SK-N-SH (cell line): Measurements from ENCODE around the gene CNNM1. TPM values are rescaled to one million over a fixed set of nuclear protein-coding genes. Genes with fewer than 3 reads are reported as not detected.

ENCODE experiments used
- CTCF ChIA-PET: fragments of 300-600, 350-600 bp; formaldehyde crosslinking; extraction: SDS; loops from one replicate; lab custom pipeline; 2021; lab: Yijun Ruan, JAX
- POLR2A ChIA-PET: fragments of 350-600 bp; sonication (Branson Sonifier 250); formaldehyde crosslinking; extraction: SDS; loops from one replicate; lab custom pipeline; 2020; ENCODE audit warnings: antibody characterized with exemption, inconsistent platforms; lab: Yijun Ruan, JAX
- DNase-seq: peaks from one replicate; pipeline ENCODE4 v3.0.0; 2012
- H2AFZ ChIP-seq: fragments of 200-600 bp; sonication (generic); 2 replicates; pipeline ENCODE4 v1.8.1; 2016; ENCODE audit warnings: antibody characterized with exemption, mild to moderate bottlenecking, low read depth
- H3F3A ChIP-seq: fragments of 200-600 bp; sonication (generic); replicated peaks from 2 replicates; pipeline ENCODE3; 2016; ENCODE audit warnings: antibody characterized with exemption, mild to moderate bottlenecking; ENCODE audit not compliant: insufficient read depth
- H3K27ac ChIP-seq, 2 experiments: fragments of 200-500 bp in 1 of 2; fragments of 200-600 bp in 1 of 2; sonication (Bioruptor generic) in 1 of 2; sonication (generic), shearing (Covaris generic) in 1 of 2; 2 replicates each; pipeline versions ENCODE4 v1.5.1 to v1.6.1; 2014 to 2016; ENCODE audit warnings: low read depth in 2 of 2, inconsistent platforms in 1 of 2, low read length in 1 of 2, mild to moderate bottlenecking in 1 of 2, mixed read lengths in 1 of 2
- H3K27me3 ChIP-seq: fragments of 200-600 bp; sonication (generic), shearing (Covaris generic); 2 replicates; pipeline ENCODE4 v1.6.1; 2016; ENCODE audit warnings: mixed run types; ENCODE audit not compliant: insufficient read depth
- H3K36me3 ChIP-seq, 2 experiments: fragments of 200-500 bp in 1 of 2; fragments of 200-600 bp in 1 of 2; sonication (Bioruptor generic) in 1 of 2; sonication (generic) in 1 of 2; replicated peaks in 1 of 2; 2 replicates each; pipeline versions ENCODE3 to v1.5.1; 2014 to 2016; ENCODE audit warnings: low read length in 1 of 2, mild to moderate bottlenecking in 1 of 2; ENCODE audit not compliant: insufficient read depth in 2 of 2, control insufficient read depth in 1 of 2
- H3K4me1 ChIP-seq, 2 experiments: fragments of 200-500 bp in 1 of 2; fragments of 200-600 bp in 1 of 2; sonication (Bioruptor generic) in 1 of 2; sonication (generic), shearing (Covaris generic) in 1 of 2; 2 replicates each; pipeline versions ENCODE4 v1.5.1 to v1.6.1; 2014 to 2016; ENCODE audit warnings: low read depth in 1 of 2, low read length in 1 of 2, mixed run types in 1 of 2; ENCODE audit not compliant: insufficient read depth in 2 of 2, control insufficient read depth in 1 of 2
- H3K4me2 ChIP-seq: fragments of 200-600 bp; sonication (generic), shearing (Covaris generic); 2 replicates; pipeline ENCODE4 v1.6.1; 2017; ENCODE audit warnings: mixed run types
- H3K4me3 ChIP-seq, 2 experiments: fragments of 200-500 bp in 1 of 2; fragments of 200-600 bp in 1 of 2; sonication (Bioruptor generic) in 1 of 2; sonication (generic), shearing (Covaris generic) in 1 of 2; 2 replicates each; pipeline versions ENCODE4 v1.5.1 to v1.8.1; 2014 to 2016; ENCODE audit warnings: low read depth in 2 of 2, inconsistent platforms in 1 of 2, low read length in 1 of 2, mild to moderate bottlenecking in 1 of 2, mixed read lengths in 1 of 2, moderate library complexity in 1 of 2
- H3K79me2 ChIP-seq: fragments of 200-600 bp; sonication (generic); 2 replicates; pipeline ENCODE4 v1.8.1; 2017; ENCODE audit warnings: mild to moderate bottlenecking; ENCODE audit not compliant: insufficient read depth
- H3K9ac ChIP-seq: fragments of 200-600 bp; sonication (generic); 2 replicates; pipeline ENCODE4 v1.6.1; 2017; ENCODE audit warnings: mixed run types
- H3K9me2 ChIP-seq: fragments of 200-600 bp; sonication (generic); 2 replicates; pipeline ENCODE4 v1.6.1; 2017; ENCODE audit warnings: mixed run types
- H3K9me3 ChIP-seq: fragments of 200-600 bp; sonication (generic); 2 replicates; pipeline ENCODE4 v1.6.1; 2017; ENCODE audit warnings: mixed run types, mild to moderate bottlenecking, moderate library complexity
- H4K20me1 ChIP-seq: fragments of 200-600 bp; sonication (generic); 2 replicates; pipeline ENCODE4 v1.6.1; 2017; ENCODE audit warnings: mild to moderate bottlenecking, mixed run types; ENCODE audit not compliant: insufficient read depth
- ELF1 ChIP-seq: IDR thresholded peaks from 2 replicates; pipeline ENCODE4 v1.4.0; 2012
- EZH2phosphoT487 ChIP-seq: fragments of 200-600 bp; sonication (generic); IDR thresholded peaks from 2 replicates; pipeline ENCODE4 v1.6.1; 2017; ENCODE audit warnings: low read depth, mixed run types, mild to moderate bottlenecking, antibody characterized with exemption, moderate library complexity, borderline replicate concordance
- FOSL2 ChIP-seq: IDR thresholded peaks from 2 replicates; pipeline ENCODE4 v1.4.0; 2012; ENCODE audit warnings: low read depth, mild to moderate bottlenecking, moderate library complexity, borderline replicate concordance
- GATA2 ChIP-seq: sonication (generic); formaldehyde crosslinking; IDR thresholded peaks from 2 replicates; pipeline ENCODE4 v1.5.0; 2020; ENCODE audit warnings: mild to moderate bottlenecking, missing genetic modification reagents
- MEF2A ChIP-seq: IDR thresholded peaks from 2 replicates; pipeline ENCODE4 v1.4.0; 2012; ENCODE audit warnings: low read depth, borderline replicate concordance
- MXI1 ChIP-seq: IDR thresholded peaks from 2 replicates; pipeline ENCODE4 v1.6.1; 2012; ENCODE audit warnings: mild to moderate bottlenecking, low read depth, low read length, improper control_type of control experiment
- RAD21 ChIP-seq: IDR thresholded peaks from 2 replicates; pipeline ENCODE4 v1.6.1; 2012; ENCODE audit warnings: mild to moderate bottlenecking, low read length
- RCOR1 ChIP-seq: fragments of 150-350 bp; IDR thresholded peaks from 2 replicates; pipeline ENCODE4 v1.6.1; 2017; ENCODE audit warnings: antibody characterized with exemption, low read length
- SMC3 ChIP-seq: IDR thresholded peaks from 2 replicates; pipeline ENCODE4 v1.6.1; 2012; ENCODE audit warnings: low read depth, low read length, improper control_type of control experiment
- TAF1 ChIP-seq: IDR thresholded peaks from 2 replicates; pipeline ENCODE4 v1.6.1; 2012; ENCODE audit warnings: low read depth, mild to moderate bottlenecking, low read length, moderate library complexity, borderline replicate concordance
- TCF12 ChIP-seq: IDR thresholded peaks from 2 replicates; pipeline ENCODE4 v1.4.0; 2012
- TEAD4 ChIP-seq: IDR thresholded peaks from 2 replicates; pipeline ENCODE4 v1.4.0; 2012; ENCODE audit warnings: mild to moderate bottlenecking, borderline replicate concordance; ENCODE audit not compliant: insufficient read depth
- whole genome bisulfite sequencing: methylation state at CpG from one replicate; pipeline ENCODE4 v1.1.6; 2017; ENCODE audit warnings: low lambda C conversion rate; 5-methylcytosine and 5-hydroxymethylcytosine counted together
- polyA plus RNA-seq, 3 experiments: library from polyadenylated mRNA; depleted of rRNA; stranded (reverse); fragments of >200 nt; gene quantifications; 2 replicates each; pipeline ENCODE4 v1.2.3, GENCODE V29; 2012
- TF ChIP-seq, protein P1 (sequence below): IDR thresholded peaks from 2 replicates; pipeline ENCODE4 v1.6.1; 2012; ENCODE audit warnings: mild to moderate bottlenecking, low read depth, low read length, moderate library complexity

The CNNM1 gene
- polyA plus RNA-seq, 1 of the 3 experiments (the other 2 are of a cell fraction) = 0.12 TPM

DNA sequence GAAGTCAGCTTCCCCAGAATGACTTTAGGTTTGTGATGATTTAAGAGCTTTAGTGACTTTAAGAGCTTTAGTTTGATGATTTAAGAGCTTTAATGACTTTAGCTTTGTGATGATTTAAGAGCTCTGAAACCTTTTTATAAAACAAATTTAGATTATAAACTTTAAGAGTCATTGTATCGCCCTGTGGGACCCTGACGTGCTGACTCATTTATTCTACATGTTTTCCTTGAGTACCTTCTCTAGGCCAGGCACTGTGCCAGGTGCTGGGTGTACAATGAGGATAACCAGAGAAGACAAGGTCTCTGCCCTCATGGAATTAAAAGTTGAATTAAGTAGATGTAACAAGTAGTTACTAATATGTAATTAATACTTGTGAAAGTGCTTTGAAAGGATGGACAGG is 45.4 kb downstream of the CNNM1 start:
- H2AFZ ChIP-seq = no peak overlapping the region
- DNase-seq = no peak
- no peaks in the 10 kb centered on the region for H3K9me3 ChIP-seq
- ChIA-PET CTCF (interaction anchor here (1.9 kb wide), 1 partner anchor 13 kb away, joined by 6 read pairs; no protein-coding TSS in a partner anchor), POLR2A (no interaction called here)
- H3K27me3 ChIP-seq = no peaks in the 10 kb centered on the region; the same call in 1 of the 2 replicates
- H3K9me2 ChIP-seq = no peaks in the 10 kb centered on the region
- H3K4me1 ChIP-seq = peaks cover 5 to 9% of the 10 kb centered on the region in 2 experiments; a peak in 2 of 4 replicates
- H4K20me1 ChIP-seq = no peaks in the 10 kb centered on the region
- H3K79me2 ChIP-seq = no peaks in the 10 kb centered on the region
- H3F3A ChIP-seq = no peaks in the 10 kb centered on the region
- no peak for TF ChIP-seq GATA2 (CRISPR knock-in tag)
- no peak for TF ChIP-seq TCF12
- TF ChIP-seq RAD21 = no peak
- TF ChIP-seq, protein P1, sequence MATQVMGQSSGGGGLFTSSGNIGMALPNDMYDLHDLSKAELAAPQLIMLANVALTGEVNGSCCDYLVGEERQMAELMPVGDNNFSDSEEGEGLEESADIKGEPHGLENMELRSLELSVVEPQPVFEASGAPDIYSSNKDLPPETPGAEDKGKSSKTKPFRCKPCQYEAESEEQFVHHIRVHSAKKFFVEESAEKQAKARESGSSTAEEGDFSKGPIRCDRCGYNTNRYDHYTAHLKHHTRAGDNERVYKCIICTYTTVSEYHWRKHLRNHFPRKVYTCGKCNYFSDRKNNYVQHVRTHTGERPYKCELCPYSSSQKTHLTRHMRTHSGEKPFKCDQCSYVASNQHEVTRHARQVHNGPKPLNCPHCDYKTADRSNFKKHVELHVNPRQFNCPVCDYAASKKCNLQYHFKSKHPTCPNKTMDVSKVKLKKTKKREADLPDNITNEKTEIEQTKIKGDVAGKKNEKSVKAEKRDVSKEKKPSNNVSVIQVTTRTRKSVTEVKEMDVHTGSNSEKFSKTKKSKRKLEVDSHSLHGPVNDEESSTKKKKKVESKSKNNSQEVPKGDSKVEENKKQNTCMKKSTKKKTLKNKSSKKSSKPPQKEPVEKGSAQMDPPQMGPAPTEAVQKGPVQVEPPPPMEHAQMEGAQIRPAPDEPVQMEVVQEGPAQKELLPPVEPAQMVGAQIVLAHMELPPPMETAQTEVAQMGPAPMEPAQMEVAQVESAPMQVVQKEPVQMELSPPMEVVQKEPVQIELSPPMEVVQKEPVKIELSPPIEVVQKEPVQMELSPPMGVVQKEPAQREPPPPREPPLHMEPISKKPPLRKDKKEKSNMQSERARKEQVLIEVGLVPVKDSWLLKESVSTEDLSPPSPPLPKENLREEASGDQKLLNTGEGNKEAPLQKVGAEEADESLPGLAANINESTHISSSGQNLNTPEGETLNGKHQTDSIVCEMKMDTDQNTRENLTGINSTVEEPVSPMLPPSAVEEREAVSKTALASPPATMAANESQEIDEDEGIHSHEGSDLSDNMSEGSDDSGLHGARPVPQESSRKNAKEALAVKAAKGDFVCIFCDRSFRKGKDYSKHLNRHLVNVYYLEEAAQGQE = no peak
- TF ChIP-seq FOSL2 = no peak
- no peak for TF ChIP-seq MEF2A
- TF ChIP-seq RCOR1 = no peak
- TF ChIP-seq EZH2phosphoT487 = no peak
- no peak for TF ChIP-seq MXI1
- TF ChIP-seq ELF1 = no peak
- TF ChIP-seq TEAD4 = no peak
- no peak overlapping the region for H3K9ac ChIP-seq
- H3K36me3 ChIP-seq = no peaks in the 10 kb centered on the region
- H3K4me2 ChIP-seq = peak overlapping the region; percentile 17; the same call in 1 of the 2 replicates
- no peak overlapping the region; a peak in 1 of 4 replicates for H3K27ac ChIP-seq
- no peak overlapping the region for H3K4me3 ChIP-seq
- 29% methylated on average over 2 of the region's 2 CpGs for WGBS

DNA sequence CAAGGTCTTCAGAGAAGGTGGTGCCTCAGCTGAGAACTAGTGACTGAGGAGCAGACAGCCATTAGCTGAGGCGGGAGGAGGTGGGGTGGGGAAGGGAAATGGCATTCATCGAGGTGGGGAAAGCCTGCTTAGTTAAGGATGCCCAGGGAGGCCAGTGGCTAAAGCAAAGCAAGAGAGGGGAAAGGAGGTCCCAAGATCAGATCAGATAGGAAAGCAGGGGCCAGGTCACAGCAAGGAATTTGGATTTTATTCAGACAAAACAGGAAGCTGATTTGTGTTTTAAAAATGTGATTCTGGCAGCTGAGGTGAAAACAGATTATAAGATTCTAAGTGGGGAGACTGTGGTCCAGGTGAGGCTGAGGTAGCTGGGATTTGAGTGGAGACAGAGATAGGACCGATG is 45.8 kb downstream of the CNNM1 start:
- no peak for DNase-seq
- H4K20me1 ChIP-seq = no peaks in the 10 kb centered on the region
- H3K4me1 ChIP-seq = peaks cover 5 to 9% of the 10 kb centered on the region in 2 experiments; a peak in 2 of 4 replicates
- H3K79me2 ChIP-seq = no peaks in the 10 kb centered on the region
- no peaks in the 10 kb centered on the region; the same call in 1 of the 2 replicates for H3K27me3 ChIP-seq
- no peaks in the 10 kb centered on the region for H3F3A ChIP-seq
- no peaks in the 10 kb centered on the region for H3K9me3 ChIP-seq
- ChIA-PET POLR2A (no interaction called here), CTCF (interaction anchor here (1.3 to 1.9 kb wide), 2 partner anchors 13 to 18 kb away, joined by 6 to 10 read pairs; no protein-coding TSS in a partner anchor)
- no peak for TF ChIP-seq GATA2 (CRISPR knock-in tag)
- no peak for TF ChIP-seq RAD21
- no peak for TF ChIP-seq SMC3
- TF ChIP-seq TAF1 = no peak
- no peak overlapping the region; a peak in 1 of 4 replicates for H3K27ac ChIP-seq
- no peak overlapping the region for H3K9ac ChIP-seq
- 37% methylated on average over 3 of the region's 3 CpGs for WGBS
- H2AFZ ChIP-seq = no peak overlapping the region
- no peaks in the 10 kb centered on the region for H3K36me3 ChIP-seq
- H3K9me2 ChIP-seq = no peaks in the 10 kb centered on the region
- H3K4me3 ChIP-seq = no peak overlapping the region
- peak overlapping the region; percentile 17; the same call in 1 of the 2 replicates for H3K4me2 ChIP-seq
